NCI-H187 (cell line): ENCODE measurements around the gene LRRC27.
"Not testable (repeated sequence)": the region's sequence is repeated elsewhere in the genome, so short reads cannot be mapped to it uniquely, and the experiment has no call there.

Experiments used
- DNase-seq, 2 experiments: peaks; one replicate each; lab custom pipeline; 2025; lab: John Stamatoyannopoulos, UW

Gene LRRC27

DNA sequence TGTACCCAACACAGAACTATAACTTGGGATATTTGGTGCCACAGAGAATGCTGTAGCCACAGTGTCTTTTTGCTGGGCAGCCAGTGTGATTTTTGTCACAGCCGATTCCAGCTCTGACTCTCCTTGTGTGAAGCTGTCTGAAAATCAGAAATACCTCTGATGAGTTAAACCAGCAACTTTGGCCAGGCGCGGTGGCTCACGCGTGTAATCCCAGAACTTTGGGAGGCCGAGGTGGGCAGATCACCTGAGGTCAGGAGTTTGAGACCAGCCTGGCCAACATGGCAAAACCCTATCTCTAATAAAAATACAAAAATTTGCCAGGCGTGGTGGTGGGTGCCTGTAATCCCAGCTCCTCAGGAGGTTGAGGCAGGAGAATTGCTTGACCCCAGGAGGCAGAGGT is 5.9 kb downstream of the LRRC27 start:
- DNase-seq: not testable (repeated sequence)

DNA sequence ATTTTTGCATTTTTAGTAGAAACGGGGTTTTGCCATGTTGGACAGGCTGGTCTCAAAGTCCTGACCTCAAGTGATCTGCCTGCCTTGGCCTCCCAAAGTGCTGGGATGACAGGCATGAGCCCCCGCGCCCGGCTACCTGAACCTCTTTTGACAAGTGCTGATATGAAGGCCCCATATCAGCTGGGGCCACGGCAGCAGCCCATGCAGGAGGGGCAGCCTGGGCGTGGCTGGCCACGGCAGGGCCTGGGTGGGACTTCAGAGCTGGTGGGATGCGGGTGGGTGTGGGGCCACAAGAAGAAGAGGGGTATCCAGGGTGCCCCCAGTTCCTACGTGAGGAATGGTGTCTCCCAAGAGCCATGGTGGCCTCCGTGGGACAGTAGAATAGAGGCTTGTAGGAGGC is 6.9 kb downstream of the LRRC27 start:
- no peak for DNase-seq

DNA sequence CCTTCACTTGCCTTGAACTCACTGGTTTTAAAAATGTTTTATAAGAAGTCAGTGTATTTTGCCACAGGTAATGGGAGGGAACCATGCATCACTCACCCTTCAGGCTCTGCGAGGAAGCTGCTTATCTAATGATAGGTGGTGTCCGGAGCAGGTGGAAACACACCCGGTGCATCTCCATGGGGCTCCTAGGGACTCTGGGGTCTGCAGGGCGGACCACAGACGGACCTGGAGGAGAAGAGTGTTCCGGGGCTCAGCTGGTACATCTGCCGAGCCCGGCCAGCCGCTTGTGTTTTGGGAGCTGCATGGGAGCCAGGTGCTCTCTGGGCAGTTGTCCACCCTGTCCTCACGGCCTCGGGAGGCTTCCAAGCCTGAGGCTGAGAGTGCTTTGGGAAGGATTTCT is 7.3 kb downstream of the LRRC27 start:
- DNase-seq: no peak

DNA sequence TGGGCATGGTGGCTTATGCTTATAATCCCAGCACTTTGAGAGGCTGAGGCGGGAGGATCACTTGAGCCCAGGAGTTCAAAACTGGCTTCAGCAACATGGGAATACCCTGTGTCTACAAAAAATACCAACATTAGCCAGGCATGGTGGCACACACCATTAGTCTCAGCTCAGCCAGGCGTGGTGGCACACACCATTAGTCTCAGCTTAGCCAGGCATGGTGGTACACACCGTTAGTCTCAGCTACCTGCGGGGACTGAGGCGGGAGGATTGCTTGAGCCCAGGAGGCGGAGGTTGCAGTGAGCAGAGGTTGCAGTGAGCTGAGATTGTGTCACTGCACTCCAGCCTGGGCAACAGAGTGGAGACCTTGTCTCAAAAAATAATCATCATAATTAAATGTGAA is 9.0 kb downstream of the LRRC27 start:
- no peak for DNase-seq

DNA sequence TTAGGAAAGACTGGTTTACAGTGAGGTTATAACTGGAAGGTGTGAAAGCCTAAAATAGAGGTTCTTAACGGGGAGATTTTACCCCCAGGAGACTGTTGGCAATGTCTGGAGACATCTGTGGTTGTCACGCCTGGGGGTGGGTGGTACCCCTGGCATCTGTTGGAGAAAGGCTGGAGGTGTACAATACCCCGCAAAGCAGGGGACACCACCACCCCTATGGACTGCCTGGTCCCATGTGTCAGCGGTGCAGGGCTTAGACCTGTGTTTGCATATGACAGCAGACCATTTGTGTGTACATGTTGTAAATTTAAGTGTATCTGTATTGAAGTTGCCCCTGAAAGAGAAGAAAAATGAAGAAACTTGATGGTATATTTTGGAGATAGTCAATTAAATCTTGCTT is 9.8 kb downstream of the LRRC27 start:
- no peak for DNase-seq

DNA sequence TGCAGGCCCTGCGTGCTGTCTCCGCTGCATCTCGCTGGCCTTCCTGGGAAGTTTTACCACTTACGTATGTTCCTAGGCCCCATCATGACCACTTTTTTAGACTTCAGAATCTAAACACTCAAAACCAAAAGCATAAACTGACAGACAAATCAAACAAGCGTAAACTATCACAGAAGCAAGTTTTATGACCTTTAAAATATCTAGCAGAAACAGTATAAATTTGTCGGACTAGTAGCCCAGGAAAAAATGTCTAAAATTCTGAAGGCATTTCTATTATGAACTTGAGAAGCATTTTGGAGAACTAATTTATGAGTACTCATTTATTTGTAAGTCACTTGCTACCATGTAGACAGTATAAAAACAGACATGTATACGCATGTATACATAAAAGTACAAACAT is 10.6 kb downstream of the LRRC27 start:
- DNase-seq: no peak

DNA sequence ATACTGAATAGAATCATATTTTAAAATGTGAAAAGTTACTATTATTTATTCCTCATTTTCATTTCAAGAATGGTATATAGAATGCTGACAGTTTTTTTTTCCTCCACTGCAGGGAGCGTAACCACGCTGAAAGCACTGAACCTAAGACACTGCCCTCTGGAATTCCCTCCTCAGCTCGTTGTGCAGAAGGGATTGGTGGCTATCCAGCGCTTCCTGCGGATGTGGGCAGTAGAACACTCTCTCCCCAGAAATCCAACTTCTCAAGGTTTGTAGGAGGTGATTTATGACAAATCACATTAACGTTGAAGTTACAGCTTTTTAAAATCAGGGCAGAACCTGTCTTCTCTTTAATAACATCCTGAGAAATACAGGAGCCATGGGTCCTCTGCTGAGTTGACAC is 12.4 kb downstream of the LRRC27 start:
- no peak for DNase-seq

DNA sequence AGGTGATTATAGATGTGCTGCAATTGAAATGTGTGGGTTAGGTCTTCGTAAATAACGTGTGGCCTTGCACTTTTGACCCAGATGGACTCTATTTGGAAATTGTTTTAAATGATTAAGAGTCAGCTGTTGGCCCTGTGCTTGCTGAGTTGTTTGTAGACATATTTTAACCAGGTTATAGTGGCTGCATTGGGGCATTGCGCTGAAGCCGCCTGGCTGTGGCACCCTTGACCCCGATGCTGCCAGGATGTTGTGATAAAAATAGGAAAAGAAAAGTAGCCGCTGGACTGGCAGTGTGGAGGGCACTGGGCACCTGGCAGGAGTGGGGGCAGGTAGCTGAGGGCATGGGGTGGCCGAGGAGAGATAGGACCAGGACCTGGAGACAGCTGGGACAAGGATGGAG is 13.4 kb downstream of the LRRC27 start:
- no peak for DNase-seq

DNA sequence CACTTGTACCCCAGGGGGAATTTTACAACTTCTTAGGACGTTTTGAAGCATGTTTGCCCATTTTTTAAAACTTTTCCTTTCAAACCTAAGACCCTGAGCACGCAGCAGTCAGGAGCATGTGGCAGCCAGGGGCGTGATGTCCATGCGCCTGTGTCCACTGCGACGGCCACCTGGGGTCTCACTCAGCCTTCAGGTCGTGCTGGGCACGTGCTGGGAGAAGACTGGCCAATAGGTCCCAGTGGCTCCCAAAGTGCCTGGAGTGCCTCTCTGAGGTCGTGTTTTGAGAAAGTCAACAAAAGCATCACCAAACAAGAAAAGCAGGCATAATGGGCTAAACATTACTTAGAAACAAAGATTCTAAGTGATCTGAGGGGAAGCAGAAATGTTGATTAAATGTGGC is 14.8 kb downstream of the LRRC27 start:
- no peak for DNase-seq

DNA sequence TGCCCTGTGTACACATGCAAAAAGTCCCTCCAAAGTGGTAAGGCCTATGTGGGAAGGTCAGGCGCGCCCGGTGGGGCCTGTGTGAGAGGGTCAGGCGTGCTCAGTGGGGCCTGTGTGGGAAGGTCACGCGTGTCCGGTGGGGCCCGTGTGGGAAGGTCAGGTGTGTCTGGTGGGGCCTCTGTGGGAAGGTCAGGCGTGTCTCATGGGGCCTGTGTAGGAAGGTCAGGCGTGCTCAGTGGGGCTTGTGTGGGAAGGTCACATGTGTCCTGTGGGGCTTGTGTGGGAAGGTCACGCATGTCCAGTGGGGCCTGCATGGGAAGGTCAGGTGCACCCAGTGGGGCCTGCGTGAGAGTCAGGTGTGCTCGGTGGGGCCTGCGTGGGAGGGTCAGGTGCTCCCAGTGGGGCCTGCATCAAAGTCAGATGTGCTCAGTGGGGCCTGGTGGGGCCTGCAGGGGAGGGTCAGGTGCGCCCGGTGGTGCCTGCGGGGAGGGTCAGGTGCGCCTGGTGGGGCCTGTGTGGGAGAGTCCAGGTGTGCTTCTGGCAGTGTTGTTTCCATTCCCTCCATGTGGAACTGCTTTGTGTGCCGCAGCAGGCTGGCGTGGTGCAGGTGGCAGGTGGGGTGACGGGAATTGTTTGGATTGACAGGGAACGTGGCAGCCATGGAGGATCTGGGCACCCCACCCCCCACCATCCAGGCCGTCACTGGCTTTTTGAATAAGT is 15.4 kb downstream of the LRRC27 start:
- no peak for DNase-seq

DNA sequence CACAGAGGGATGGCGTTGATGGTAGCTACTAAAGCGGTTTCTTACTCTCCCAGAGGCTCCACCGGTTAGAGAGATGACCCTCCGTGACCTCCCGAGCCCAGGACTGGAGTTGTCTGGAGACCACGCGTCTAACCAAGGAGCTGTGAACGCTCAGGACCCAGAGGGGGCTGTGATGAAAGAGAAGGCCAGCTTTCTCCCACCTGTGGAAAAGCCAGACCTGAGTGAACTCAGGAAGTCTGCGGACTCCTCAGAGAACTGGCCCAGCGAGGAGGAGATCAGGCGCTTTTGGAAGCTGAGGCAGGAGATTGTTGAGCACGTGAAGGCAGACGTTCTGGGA is 15.9 kb downstream of the LRRC27 start:
- DNase-seq: no peak

DNA sequence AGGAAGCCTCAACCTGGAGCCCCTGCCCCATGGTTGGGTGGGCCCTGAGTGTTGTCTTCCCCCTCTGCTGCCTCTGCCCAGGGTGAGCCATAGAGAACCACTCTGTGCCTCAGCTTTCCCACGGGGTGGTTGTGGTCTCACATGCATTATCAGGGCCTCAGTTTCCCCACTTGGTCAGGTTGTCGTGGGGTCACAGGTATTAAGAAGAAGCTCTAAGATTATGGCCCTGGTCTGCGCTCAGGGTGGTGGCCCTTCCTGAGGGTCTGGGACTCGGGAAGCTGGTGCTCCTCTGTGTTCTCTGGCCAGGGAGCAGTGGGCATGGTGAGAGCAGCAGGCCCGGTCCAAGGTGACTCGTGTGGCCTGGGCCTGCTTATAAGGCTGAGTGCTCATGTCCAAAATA is 17.8 kb downstream of the LRRC27 start:
- no peak for DNase-seq

DNA sequence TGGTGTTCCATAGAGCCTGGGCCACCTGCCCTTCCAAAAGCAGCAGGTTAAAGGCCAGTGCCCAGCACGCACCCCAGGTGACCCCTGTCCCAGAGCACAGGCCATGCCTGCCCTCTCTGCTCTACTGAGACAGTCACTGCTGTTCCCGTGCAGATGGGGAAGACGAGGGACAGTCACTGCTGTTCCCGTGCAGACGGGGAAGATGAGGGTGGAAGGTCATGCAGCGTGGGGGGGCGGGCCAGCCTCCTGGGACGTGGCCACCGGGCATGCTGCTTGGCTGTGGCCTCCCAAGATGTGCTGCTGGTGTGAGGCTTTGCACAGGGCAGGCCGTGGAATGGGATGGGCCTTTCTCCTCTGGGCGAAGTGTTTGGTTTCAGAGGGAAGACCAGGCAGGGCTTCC is 18.4 kb downstream of the LRRC27 start:
- DNase-seq: no peak

DNA sequence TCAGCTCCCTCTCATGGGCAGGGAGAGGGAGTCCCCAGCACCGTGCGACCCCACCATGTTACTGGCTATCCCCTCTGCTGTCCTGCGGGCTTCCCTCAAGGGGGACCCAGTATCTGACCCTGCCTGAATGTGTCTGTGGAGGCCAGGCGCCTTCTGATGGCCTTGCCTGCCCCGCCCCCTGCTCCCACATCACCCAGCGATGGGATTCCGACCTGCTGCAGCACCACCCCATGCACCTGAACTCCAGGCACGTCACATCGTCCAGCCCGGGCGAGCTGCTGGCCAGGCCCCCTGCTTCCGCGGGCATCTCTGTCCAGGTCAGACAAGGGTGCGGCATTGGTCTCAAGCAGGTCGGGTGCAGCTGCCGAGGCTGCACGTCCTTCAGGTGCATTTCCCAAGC is 19.0 kb downstream of the LRRC27 start:
- no peak for DNase-seq

DNA sequence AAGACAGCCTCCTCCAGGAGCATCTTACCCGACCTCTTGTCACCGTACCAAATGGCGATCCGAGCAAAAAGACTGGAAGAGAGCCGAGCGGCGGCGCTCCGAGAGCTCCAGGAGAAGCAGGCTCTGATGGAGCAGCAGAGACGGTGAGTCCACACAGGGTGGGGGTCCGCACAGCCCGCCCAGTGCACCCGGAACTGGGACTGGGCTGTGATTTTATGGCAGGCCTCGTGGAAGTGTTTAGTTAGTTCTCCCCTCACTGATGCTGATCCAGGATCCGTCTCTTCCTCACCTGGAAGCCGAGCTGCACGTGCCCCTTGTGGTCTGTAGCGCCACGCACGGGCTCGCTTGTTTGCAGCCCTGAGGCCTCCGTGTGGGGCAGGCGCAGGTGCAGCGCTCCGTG is 19.6 kb downstream of the LRRC27 start:
- no peak for DNase-seq

DNA sequence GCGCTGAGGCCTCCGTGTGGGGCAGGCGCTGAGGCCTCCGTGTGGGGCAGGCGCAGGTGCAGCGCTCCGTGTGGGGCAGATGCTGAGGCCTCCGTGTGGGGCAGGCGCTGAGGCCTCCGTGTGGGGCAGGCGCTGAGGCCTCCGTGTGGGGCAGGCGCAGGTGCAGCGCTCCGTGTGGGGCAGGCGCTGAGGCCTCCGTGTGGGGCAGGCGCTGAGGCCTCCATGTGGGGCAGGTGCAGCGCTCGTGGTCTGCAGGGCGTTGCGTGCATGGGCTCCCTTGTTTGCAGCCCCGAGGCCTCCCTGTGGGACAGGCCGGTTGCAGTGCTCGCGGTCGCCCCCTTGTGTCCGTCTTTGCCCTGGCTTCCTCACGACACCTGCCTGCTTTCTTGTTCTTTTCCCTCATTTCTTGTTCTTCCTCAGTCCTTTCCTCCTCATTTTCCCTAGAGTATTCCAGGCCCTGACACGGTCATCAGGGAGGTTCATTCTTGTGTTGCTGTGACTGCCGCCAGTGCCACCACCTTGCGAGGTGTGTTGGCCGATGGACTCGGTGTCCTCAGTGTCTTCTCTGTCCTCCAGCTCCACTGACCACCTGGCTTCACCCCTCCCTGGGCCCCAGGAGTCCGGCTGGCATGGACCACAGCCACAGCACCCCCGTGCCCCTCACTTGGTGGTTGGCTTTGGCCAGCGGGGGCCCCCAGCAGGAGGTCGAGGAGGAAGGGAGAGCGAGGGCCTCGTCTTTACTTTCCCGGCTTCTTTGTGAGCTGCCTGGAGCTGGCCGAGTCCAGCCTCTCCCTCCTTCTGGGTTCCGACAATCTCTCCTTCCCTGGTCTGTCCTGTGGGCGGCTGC is 20.7 kb downstream of the LRRC27 start:
- DNase-seq: not testable (repeated sequence)

DNA sequence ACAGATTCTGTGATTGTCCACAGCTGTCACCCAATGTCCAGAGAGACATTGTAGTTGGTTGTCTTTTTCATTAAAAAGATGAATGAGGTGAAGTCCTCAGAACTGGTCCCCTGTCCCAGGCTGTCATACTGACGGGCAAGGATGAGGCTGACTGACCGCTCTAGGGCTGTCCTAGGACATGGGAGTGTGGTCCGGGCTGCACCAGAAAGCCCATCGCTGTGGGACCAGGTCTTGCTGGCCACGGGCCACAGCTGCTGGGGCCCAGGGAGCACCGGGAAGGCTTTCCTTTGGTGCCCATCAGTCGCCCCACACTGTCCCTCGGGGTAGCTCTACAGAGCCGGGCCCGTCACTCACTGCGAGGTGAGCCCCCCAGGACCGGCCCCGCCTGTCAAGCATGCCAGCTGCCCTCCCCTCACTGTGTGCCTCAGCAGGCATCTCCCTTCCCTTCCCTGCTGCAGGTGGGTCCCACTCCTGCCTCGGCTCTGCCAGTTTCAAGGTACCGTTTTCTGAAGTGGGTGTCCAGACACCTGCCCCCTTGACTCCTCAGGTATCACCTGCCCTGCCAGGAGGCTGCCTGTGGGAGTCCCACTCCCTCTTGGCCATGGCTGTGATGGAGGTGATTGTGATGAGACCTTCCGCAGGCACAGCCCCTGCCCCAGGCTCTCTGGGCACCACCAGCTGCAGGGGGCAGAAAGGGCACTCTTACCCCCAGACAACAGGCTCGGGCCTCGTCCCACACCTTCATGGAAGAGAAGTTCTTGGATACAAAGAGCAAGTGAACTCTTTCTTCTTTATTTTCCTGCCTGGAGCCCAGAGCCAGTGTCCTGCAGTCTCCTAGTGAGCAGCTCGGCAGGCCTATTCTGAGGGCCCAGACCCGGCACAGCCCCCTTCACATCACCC is 21.7 kb downstream of the LRRC27 start:
- DNase-seq: no peak

DNA sequence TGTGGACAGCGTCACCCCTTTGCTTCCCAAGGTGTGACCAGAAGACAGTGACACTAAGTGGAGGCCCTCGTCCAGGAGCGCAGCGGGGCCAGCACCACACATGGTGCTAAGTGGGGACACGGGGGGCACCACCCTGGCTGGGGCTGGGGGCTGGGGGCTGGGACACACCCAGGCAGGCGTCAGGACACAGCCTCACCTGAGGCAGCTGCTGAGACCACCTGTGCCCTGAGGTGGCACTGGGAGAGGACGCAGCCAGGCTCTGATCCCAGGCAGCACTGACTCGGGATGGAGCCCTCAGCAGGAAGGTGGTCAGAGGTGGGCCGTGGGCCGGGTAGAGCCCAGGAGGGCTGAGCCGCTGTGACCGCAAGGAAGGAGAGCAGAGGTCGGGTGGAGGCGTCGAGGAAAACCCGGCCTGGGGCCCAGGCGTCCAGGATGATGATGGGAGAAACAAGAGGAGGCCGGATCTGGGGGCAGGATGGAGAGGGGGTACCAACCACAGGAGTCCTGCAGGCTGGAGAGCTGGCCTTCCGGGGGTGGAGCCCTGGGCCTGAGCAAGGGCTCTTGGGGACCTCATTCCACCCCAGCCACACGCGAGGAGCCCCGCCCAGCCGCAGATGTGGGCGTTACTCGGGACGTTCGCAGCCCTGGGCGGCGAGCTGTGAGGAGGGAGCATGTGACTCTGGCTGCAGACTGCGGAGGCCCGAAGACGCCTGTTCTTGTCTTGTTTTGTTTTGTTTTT is 22.5 kb downstream of the LRRC27 start:
- no peak for DNase-seq

DNA sequence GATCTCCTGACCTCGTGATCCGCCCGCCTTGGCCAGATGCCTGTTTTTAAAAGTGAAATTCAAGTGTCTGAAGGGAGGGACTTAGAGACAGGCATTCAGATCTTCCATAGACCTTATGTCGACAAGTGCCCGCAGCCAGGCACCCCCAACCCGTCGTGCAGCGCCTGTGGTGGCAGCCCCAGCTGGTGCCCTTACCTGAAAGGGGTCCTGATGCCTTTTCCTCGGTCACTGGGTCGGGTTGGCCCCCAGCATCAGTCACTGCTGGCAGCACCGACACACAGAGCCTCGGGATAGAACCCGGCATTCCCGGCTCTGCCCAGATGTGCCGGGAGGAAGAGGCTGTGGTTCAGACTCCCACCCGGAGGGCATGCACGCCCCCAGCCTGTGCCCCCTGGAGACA is 23.3 kb downstream of the LRRC27 start:
- no peak for DNase-seq

DNA sequence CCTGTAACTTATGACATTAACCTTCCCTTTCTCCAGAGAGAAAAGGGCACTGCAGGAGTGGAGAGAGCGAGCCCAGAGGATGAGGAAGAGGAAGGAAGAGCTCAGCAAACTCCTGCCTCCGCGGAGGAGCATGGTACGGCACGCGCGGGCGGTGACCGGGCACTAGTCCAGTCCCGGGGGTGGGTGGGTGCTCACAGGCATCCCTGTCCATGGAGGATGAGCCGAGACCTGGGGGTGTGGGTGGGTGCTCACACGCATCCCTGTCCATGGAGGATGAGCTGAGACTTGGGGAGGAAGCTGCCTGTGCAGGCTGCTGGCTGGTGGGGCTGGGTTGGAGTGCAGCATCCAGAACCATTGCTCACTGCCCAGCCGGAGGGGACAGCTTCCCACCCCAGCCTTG is 23.8 kb downstream of the LRRC27 start:
- DNase-seq: no peak

DNA sequence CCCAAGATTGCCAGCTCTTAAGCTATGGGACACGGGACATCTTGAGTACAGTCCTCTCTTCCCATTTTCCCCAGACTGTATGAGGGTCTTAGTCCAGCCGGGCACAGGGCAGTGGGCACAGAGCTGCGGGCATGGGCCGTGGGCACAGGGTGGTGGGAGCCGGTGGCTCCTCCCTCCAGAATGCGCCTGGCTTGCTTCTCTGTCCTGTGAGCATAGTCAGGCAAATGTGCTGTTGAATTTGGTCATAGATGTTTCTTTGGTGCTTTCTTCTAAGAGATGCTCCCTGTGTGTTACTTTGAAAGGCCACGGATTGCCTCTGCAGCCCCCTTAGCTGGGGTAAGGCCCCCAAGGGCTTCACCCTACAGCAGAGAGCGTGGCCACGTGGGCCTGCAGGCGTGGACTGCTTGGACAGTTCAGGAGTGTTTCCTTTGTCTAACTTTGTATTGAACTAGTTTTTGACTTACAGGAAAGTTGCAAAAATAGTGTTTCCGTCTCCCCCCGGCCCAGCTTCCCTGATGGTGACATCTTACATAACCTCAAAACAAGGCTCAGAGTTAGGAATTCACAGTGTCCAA is 24.7 kb downstream of the LRRC27 start:
- no peak for DNase-seq
